WI38 (cell line): ENCODE results near the gene GFAP.
"Not testable (repeated sequence)": the region's sequence is repeated elsewhere in the genome, so short reads cannot be mapped to it uniquely, and the experiment has no call there.

Source experiments
- H3K4me3 ChIP-seq: 2 replicates; pipeline ENCODE4 v1.5.1; 2011; ENCODE audit warnings: low read depth, mild to moderate bottlenecking, control low read depth, low read length
- TF ChIP-seq, protein P1 (sequence below): IDR thresholded peaks from 2 replicates; pipeline ENCODE4 v1.5.1; 2012; ENCODE audit warnings: low read depth, mild to moderate bottlenecking, control low read depth, low read length

GFAP gene

DNA sequence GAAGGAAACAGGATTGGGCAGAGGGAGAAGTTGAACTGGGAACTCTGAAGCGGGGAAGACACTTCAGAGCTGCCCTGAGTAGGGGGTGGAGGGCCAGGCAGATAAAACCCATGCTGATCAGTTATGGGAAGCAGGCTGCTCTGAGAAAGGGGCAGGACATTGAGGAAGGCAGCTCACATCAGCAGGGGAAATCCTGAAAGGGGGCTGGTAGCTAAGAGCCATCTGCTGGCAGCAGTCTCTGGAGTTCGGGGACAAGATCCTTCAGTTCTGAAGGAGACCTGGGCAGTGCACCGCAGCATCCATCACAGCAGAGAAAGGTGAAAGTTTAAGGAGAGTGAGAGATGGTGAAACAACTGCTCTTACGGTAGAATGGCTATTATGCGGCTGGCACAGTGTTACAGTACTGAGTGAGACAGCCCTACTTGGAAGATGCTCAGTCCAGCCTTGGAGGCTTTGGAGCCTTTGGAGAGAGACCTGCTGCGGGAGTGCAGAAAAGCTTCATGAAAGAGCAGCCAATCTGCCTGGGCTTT is 37.7 kb upstream of the GFAP start:
- no peak overlapping the region for H3K4me3 ChIP-seq
- TF ChIP-seq, protein P1, sequence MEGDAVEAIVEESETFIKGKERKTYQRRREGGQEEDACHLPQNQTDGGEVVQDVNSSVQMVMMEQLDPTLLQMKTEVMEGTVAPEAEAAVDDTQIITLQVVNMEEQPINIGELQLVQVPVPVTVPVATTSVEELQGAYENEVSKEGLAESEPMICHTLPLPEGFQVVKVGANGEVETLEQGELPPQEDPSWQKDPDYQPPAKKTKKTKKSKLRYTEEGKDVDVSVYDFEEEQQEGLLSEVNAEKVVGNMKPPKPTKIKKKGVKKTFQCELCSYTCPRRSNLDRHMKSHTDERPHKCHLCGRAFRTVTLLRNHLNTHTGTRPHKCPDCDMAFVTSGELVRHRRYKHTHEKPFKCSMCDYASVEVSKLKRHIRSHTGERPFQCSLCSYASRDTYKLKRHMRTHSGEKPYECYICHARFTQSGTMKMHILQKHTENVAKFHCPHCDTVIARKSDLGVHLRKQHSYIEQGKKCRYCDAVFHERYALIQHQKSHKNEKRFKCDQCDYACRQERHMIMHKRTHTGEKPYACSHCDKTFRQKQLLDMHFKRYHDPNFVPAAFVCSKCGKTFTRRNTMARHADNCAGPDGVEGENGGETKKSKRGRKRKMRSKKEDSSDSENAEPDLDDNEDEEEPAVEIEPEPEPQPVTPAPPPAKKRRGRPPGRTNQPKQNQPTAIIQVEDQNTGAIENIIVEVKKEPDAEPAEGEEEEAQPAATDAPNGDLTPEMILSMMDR: no peak

DNA sequence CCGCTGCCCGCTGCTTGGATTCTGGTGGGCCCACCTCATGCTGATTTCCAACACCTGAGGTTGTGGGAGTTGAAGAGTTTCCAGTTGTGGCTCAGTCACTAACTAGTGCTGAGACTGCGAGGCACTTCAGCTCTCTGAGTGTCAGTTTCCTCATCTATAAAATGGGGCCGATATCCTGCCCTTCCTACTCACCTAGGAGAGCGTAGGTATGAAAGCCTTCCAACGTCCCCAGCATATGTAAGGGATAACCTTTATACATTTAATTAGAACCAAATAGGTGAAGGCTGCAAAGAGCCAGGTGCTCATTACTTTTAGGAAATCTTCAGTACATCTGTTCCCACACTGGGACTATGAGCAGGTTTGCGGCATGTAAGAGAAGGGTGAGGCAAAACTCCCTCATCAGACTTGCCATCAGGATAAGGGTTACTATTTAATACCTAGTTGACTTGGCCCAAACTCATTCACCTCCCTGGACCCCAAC is 33.1 kb upstream of the GFAP start:
- TF ChIP-seq, protein P1: no peak
- H3K4me3 ChIP-seq: peak overlapping the region; percentile 86

DNA sequence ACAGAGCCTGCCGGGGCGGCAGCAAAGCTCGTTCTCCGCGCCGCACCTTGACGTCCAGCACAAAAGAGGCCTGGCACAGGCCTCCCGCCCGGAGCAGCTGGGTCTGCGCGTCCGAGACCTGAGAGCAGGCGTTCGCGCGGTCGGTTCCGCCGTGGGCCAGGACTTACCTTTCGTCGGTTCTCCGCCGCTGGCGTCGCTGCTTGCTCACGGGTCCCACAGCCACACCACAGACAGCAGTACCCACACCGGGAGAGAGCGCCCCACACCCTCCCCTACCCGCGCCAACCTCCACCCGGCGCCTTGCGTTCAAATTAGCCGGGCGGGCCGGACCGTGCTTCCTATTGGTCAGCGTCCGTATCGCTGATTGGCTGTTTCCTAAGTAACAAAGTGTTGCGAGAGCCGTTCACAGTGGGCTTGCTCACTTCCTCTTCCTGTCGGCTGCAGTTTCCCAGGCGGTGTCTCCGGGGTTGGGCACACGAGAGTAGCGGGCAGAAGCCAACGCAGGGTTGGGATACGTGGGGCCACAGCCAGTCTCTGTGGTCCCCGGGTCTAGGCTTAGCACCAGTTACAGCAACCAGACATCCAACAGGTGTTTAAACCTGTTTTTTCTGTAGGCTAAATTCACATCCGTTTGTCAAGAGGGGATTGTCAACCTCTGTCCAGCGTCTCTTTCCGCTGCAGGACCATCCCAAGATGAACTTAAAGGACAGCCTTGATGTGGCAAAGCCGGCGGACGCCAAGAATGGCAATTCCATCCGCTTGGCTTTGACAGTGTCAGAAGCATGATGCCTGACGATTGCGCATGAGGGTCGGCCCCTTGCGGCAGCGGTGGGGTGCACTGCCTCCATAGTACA is 32.4 kb upstream of the GFAP start, which contains the start of gene KIF18B:
TSS of gene KIF18B (minus strand) at position 313 of the 854 bp plus-strand sequence. CDS start 11,429 bp downstream, outside the sequence.
- TF ChIP-seq, protein P1: no peak
- peak within 1 kb of the TSS; percentile 86 for H3K4me3 ChIP-seq

DNA sequence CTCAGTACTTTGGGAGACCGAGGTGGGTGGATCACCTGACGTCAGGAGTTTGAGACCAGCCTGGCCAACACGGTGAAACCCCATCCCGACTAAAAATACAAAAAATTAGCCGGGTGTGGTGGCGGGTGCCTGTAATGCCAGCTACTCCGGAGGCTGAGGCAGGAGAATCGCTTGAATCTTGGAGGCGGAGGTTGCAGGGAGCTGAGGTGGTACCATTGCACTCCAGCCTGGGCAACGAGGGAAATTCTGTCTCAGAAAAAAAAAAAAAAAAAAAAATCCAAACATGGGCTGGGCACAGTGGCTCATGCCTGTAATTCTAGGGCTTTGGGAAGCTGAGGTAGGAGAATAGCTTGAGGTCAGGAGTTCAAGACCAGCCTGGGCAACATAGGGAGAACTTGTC is 30.4 kb upstream of the GFAP start:
- H3K4me3 ChIP-seq: not testable (repeated sequence)

DNA sequence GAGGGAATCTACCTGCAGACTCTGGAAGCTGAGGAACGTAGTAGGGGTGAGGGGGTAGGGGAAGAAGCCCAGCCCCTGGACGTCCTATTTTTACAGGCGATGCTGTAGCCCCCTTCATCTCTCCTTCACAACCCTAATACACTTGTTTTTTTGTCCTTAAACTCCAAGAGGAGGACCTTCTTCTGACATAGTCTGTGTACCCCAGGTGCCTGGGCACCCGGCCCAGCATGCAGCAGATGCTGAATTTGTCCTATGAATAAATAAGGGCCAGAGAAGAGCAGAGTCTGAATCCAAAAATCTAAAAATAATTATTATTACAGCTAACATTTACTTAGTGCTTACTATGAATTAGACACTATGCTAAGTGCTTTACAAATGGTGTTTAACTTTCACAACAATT is 27.2 kb upstream of the GFAP start:
- TF ChIP-seq, protein P1: no peak
- no peak overlapping the region for H3K4me3 ChIP-seq

DNA sequence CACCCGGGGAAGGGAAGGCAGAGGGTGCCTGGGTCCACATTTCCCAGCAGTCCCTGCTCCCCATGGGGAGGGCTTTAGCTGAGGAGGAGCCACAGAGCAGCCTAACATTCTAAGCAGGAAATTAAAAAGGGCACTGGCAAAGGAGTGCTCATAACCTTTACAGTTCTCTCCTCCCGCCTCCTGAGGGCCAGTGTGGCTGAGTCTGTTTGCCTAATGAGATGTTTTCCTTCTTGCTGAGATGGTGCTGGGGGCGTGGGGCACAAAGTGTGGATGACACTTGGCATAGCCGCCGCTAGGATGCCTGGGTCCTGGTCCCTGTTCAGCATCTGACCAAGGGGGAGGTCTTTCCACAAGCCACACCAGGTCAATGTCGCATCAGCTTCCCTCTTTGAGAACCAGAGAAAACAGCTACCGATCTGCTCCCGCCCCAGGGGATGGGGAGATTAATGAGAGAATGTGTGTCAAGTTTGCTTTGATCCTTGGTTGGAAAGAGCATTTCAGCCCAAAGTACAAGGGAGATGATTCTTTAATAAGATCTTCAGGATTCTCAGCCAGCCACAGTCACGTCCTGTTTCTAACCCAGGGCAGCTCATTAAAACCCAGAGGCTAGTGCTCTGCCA is 26.5 kb upstream of the GFAP start:
- TF ChIP-seq, protein P1: no peak

DNA sequence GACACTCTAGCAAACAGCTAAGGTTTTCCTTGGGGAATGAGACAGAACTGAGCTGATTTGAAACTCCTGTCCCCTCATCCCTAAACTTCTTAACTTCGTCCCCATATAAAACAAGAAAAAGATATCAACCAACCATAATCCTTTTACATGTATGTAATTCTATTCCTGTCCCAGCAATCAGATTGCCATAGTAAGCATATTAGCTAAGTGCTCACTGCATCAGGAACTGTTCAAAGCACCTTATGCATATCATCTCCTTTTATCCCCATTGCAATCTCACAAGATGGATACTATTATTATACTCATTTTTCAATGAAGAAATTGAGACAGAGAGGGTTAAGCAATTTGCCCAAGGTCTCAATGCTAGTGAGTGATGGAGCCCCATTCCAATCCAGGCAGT is 25.5 kb upstream of the GFAP start:
- TF ChIP-seq, protein P1: no peak
- no peak overlapping the region for H3K4me3 ChIP-seq

More for the DNA sequence above, 26.5 kb upstream of the GFAP start:
- H3K4me3 ChIP-seq: no peak overlapping the region
